K562 (cell line): ENCODE measurements around the gene APOA1. TPM values are rescaled to one million over a fixed set of nuclear protein-coding genes. Genes with fewer than 3 reads are reported as not detected.

ENCODE experiments used
- ATAC-seq: fragments of 200-7000 bp; cut with Tn5 transposase; 3 replicates; pipeline ENCODE4 v1.9.1; 2020; ENCODE audit warnings: moderate library complexity
- BruUV-seq: library from RNA; stranded (reverse); fragments of 400-500 nt; replicated peaks from 2 replicates; lab custom pipeline; 2021; lab: Mats Ljungman, UMichigan
- CTCF ChIA-PET: fragments of 300-600 bp; formaldehyde crosslinking; extraction: SDS; loops from one replicate; lab custom pipeline; 2021; ENCODE audit warnings: low intra/inter-chr PET ratio; lab: Yijun Ruan, JAX
- POLR2A ChIA-PET: fragments of 300-600, 350-650 bp; sonication (Branson Sonifier 250); formaldehyde crosslinking; extraction: SDS; loops from one replicate; lab custom pipeline; 2021; ENCODE audit warnings: antibody characterized with exemption, inconsistent platforms; lab: Yijun Ruan, JAX
- DNase-seq, 4 experiments: peaks; one replicate each; pipeline versions ENCODE4 v3.0.0 to v3.0.0-alpha.2; 2011 to 2018; ENCODE audit warnings: low spot score in 3 of 4, mixed read lengths in 3 of 4; ENCODE audit errors: extremely low read depth in 1 of 4
- FAIRE-seq: peaks from 2 replicates; lab custom pipeline; 2011; peaks lifted over from hg19 to GRCh38; lab: Jason Lieb, UNC
- H2AFZ ChIP-seq: 2 replicates; pipeline ENCODE4 v1.6.0; 2011; ENCODE audit warnings: low read depth, low read length, control low read depth, inconsistent platforms
- H3K27ac ChIP-seq: fragments of 200-600 bp; 3 replicates; pipeline ENCODE4 v1.8.0; 2011; ENCODE audit warnings: low read depth, mild to moderate bottlenecking, control low read depth, inconsistent platforms, low read length, moderate library complexity, mixed read lengths; ENCODE audit errors: extremely low read depth
- H3K27me3 ChIP-seq, 2 experiments: fragments of 300-600 bp in 1 of 2; 2 replicates in 1 of 2; 3 replicates in 1 of 2; pipeline versions ENCODE4 v1.6.0 to v1.8.0; 2011; ENCODE audit warnings: inconsistent platforms in 2 of 2, low read length in 2 of 2, mild to moderate bottlenecking in 1 of 2, mixed read lengths in 1 of 2, moderate library complexity in 1 of 2; ENCODE audit not compliant: control insufficient read depth in 2 of 2, insufficient read depth in 2 of 2
- H3K36me3 ChIP-seq: fragments of 300-600 bp; 3 replicates; pipeline ENCODE4 v1.8.0; 2011; ENCODE audit warnings: mild to moderate bottlenecking, low read length, inconsistent platforms; ENCODE audit not compliant: control insufficient read depth, insufficient read depth
- H3K4me1 ChIP-seq, 2 experiments: fragments of 200-600 bp in 1 of 2; replicated peaks in 1 of 2; 2 replicates in 1 of 2; 3 replicates in 1 of 2; pipeline versions ENCODE4 v1.5.1 to v1.8.0; 2011; ENCODE audit warnings: inconsistent platforms in 2 of 2, low read length in 2 of 2, mild to moderate bottlenecking in 1 of 2, mixed read lengths in 1 of 2, moderate library complexity in 1 of 2; ENCODE audit not compliant: control insufficient read depth in 2 of 2, insufficient read depth in 2 of 2
- H3K4me2 ChIP-seq: 2 replicates; pipeline ENCODE4 v1.6.1; 2011; ENCODE audit warnings: low read length, control low read depth, inconsistent platforms, mixed read lengths; ENCODE audit not compliant: insufficient read depth
- H3K4me3 ChIP-seq: fragments of 200-600 bp; sonication (generic), shearing (Covaris generic); 2 replicates; pipeline ENCODE4 v1.5.1; 2016; ENCODE audit warnings: control low read depth, inconsistent platforms
- H3K79me2 ChIP-seq: fragments of 200-600 bp; 3 replicates; pipeline ENCODE4 v1.8.0; 2011; ENCODE audit warnings: low read length, inconsistent platforms; ENCODE audit not compliant: control insufficient read depth, insufficient read depth
- H3K9ac ChIP-seq, 2 experiments: 2 replicates each; pipeline versions ENCODE4 v1.6.0 to v1.6.1; 2011; ENCODE audit warnings: low read depth in 2 of 2, low read length in 2 of 2, control low read depth in 1 of 2, inconsistent platforms in 1 of 2, mild to moderate bottlenecking in 1 of 2, mixed read lengths in 1 of 2; ENCODE audit not compliant: insufficient read depth in 1 of 2
- H3K9me1 ChIP-seq: one replicate; pipeline ENCODE4 v1.6.0; 2011; ENCODE audit warnings: inconsistent platforms, mild to moderate bottlenecking, low read length, moderate library complexity; ENCODE audit not compliant: control insufficient read depth, insufficient read depth
- H3K9me3 ChIP-seq: replicated peaks from 2 replicates; pipeline ENCODE4 v1.5.1; 2011; ENCODE audit warnings: low read depth, low read length, inconsistent platforms; ENCODE audit not compliant: control insufficient read depth, insufficient read depth
- H4K20me1 ChIP-seq: replicated peaks from 2 replicates; pipeline ENCODE4 v1.6.1; 2011; ENCODE audit warnings: low read length, inconsistent platforms, mixed read lengths; ENCODE audit not compliant: control insufficient read depth, insufficient read depth
- HDAC8 ChIP-seq: fragments of 450-650 bp; IDR thresholded peaks from 2 replicates; pipeline ENCODE4 v1.6.1; 2016; ENCODE audit warnings: mild to moderate bottlenecking, missing genetic modification characterization, moderate library complexity, missing compliant biosample characterization
- ILK ChIP-seq: fragments of 450-650 bp; IDR thresholded peaks from 2 replicates; pipeline ENCODE4 v1.6.1; 2016; ENCODE audit warnings: missing genetic modification characterization, low read depth, mild to moderate bottlenecking, missing compliant biosample characterization, moderate library complexity, borderline replicate concordance
- MBD2 ChIP-seq: sonication (generic); IDR thresholded peaks from 2 replicates; pipeline ENCODE4 v1.6.1; 2016; ENCODE audit warnings: low read depth, borderline replicate concordance
- MED1 ChIP-seq: sonication (generic); formaldehyde crosslinking; IDR thresholded peaks from 2 replicates; pipeline ENCODE4 v1.8.1; 2023; ENCODE audit warnings: missing genetic modification reagents, borderline replicate concordance
- SAP30 ChIP-seq: fragments of 200-600 bp; sonication (generic); IDR thresholded peaks from 2 replicates; pipeline ENCODE4 v1.6.1; 2012; ENCODE audit warnings: borderline replicate concordance, low read depth, mild to moderate bottlenecking, moderate library complexity, low read length, control low read depth, inconsistent platforms; ENCODE audit not compliant: insufficient read depth, poor library complexity, severe bottlenecking
- SREBF2 ChIP-seq: sonication (generic); formaldehyde crosslinking; IDR thresholded peaks from 2 replicates; pipeline ENCODE4 v1.4.0; 2020; ENCODE audit warnings: mild to moderate bottlenecking, missing genetic modification reagents
- TCFL5 ChIP-seq: fragments of 250-450 bp; sonication (Bioruptor Pico); conservative IDR thresholded peaks from 2 replicates; pipeline ENCODE4 v1.6.1; 2021; ENCODE audit warnings: mild to moderate bottlenecking, moderate library complexity, matching md5 sums
- TRIM24 ChIP-seq, 2 experiments: fragments of 450-650 bp; IDR thresholded peaks; 2 replicates each; pipeline ENCODE4 v1.6.1; 2016
- ZNF766 ChIP-seq: fragments of 200-800 bp; sonication (Bioruptor generic); conservative IDR thresholded peaks from 2 replicates; pipeline ENCODE4 v1.6.1; 2016; ENCODE audit warnings: missing genetic modification characterization, missing compliant biosample characterization
- ZZZ3 ChIP-seq: fragments of 450-650 bp; IDR thresholded peaks from 2 replicates; pipeline ENCODE4 v1.6.1; 2016; ENCODE audit warnings: antibody characterized with exemption, mild to moderate bottlenecking, moderate library complexity
- whole genome bisulfite sequencing: fragments of 100-300 bp; shearing (Covaris generic); methylation state at CpG from one replicate; pipeline ENCODE4 v1.1.6; 2016; ENCODE audit warnings: low coverage, mixed read lengths; ENCODE audit not compliant: insufficient coverage; ENCODE audit errors: missing lambda C conversion rate; 5-methylcytosine and 5-hydroxymethylcytosine counted together
- in situ Hi-C: fragments of 300-500 bp; cut with MboI; formaldehyde crosslinking; loops from 4 replicates; pipeline ENCODE4 v1.15.0; 2018; ENCODE audit warnings: inconsistent platforms, mixed read lengths
- intact Hi-C: fragments of 100-400 bp; cut with micrococcal nuclease; formaldehyde crosslinking; loops from 2 replicates; pipeline ENCODE4 v1.14.2; 2022
- polyA plus RNA-seq, 8 experiments: library from polyadenylated mRNA; depleted of rRNA in 4 of 8; stranded (reverse) in 5 of 8; unstranded in 3 of 8; fragments of >200 nt; fragmentation: Nextera tagmentation in 2 of 8; fragmentation: Illumina TruSeq in 1 of 8; extraction: Ambion mirVana in 2 of 8; extraction: Trizol in 1 of 8; gene quantifications; 2 replicates each; pipeline versions ENCODE4 v1.2.1 to v1.2.3, GENCODE V29; 2011 to 2014; ENCODE audit warnings: inconsistent platforms in 1 of 8, missing spikeins in 1 of 8
- total RNA-seq, 7 experiments: library from RNA; depleted of rRNA in 6 of 7; stranded (reverse); fragments of >200 nt in 6 of 7; fragmentation: Illumina TruSeq in 2 of 7; extraction: Trizol in 2 of 7; gene quantifications; 2 replicates each; pipeline versions ENCODE4 v1.2.1 to v1.2.3, GENCODE V29; 2011 to 2021; ENCODE audit warnings: low replicate concordance in 1 of 7
- TF ChIP-seq, protein P1 (sequence below): IDR thresholded peaks from 3 replicates; pipeline ENCODE4 v1.6.1; 2011; ENCODE audit warnings: borderline replicate concordance, mild to moderate bottlenecking, moderate library complexity; ENCODE audit not compliant: insufficient read length; ENCODE audit errors: extremely low read depth
- TF ChIP-seq, protein P2 (sequence below), 2 experiments: fragments of 250-450 bp in 1 of 2; fragments of 450-650 bp in 1 of 2; sonication (Bioruptor Pico) in 1 of 2; IDR thresholded peaks; 2 replicates each; pipeline versions ENCODE4 v1.6.1 to v1.8.0; 2016 to 2021; ENCODE audit warnings: mild to moderate bottlenecking in 2 of 2, moderate library complexity in 2 of 2, missing compliant biosample characterization in 1 of 2, missing genetic modification characterization in 1 of 2
- TF ChIP-seq, protein P3 (sequence below), 2 experiments: fragments of 150-350 bp in 1 of 2; IDR thresholded peaks; 2 replicates each; pipeline ENCODE4 v1.6.1; 2012 to 2016; ENCODE audit warnings: low read depth in 2 of 2, low read length in 2 of 2, mild to moderate bottlenecking in 1 of 2, moderate library complexity in 1 of 2

Gene APOA1
- total and polyA plus RNA-seq, 9 of the 15 experiments (the other 6 are each of a cell fraction or from before 2014, with no cell fraction given): 1.8 TPM; not detected in 8

DNA sequence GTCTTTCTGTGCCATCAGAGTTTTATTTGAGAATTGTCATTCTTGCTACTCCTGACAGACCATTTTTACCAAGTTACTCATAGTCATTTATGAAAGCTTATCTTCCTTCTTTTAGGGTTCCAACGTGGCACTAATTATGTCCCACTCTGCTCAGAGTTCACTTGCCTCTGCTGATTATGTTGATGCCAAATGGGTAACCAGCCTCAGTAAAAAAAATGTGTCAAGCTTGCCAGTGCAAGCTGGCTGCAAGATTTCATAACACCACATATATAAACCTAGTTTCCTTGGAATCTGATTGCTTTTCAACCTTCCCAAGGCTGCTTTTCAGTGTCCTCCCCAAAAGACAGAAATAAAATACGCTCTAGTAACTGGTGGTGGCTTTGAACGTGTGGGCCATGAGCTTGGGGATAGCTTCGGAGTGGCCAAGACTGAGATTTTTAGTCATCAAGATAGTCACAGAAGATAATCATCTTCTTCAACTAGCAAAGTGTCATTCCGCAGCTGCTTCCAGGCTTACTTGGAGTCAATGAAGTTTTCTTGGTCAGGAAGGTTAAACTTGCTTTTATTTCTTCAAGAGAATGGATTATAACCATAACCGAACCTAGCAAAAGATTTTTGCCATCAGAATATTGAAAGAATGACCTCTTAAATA lies 29.5 kb upstream of the APOA1 start:
- Histone ChIP-seq H3K9ac (no peak overlapping the region), H4K20me1 (no peaks in the 10 kb centered on the region), H3K27me3 (no peaks in the 10 kb centered on the region)
- TF ChIP-seq MED1 (CRISPR knock-in tag) (no peak), ILK (tag) (no peak), SAP30 (no peak), SREBF2 (no peak), ZZZ3 (no peak), MBD2 (no peak), TRIM24 (IDR thresholded peaks at IDR 0.05) (no peak), ZNF766 (no peak), TCFL5 (CRISPR knock-in tag) (no peak), HDAC8 (tag) (no peak)
- TF ChIP-seq, protein P1, sequence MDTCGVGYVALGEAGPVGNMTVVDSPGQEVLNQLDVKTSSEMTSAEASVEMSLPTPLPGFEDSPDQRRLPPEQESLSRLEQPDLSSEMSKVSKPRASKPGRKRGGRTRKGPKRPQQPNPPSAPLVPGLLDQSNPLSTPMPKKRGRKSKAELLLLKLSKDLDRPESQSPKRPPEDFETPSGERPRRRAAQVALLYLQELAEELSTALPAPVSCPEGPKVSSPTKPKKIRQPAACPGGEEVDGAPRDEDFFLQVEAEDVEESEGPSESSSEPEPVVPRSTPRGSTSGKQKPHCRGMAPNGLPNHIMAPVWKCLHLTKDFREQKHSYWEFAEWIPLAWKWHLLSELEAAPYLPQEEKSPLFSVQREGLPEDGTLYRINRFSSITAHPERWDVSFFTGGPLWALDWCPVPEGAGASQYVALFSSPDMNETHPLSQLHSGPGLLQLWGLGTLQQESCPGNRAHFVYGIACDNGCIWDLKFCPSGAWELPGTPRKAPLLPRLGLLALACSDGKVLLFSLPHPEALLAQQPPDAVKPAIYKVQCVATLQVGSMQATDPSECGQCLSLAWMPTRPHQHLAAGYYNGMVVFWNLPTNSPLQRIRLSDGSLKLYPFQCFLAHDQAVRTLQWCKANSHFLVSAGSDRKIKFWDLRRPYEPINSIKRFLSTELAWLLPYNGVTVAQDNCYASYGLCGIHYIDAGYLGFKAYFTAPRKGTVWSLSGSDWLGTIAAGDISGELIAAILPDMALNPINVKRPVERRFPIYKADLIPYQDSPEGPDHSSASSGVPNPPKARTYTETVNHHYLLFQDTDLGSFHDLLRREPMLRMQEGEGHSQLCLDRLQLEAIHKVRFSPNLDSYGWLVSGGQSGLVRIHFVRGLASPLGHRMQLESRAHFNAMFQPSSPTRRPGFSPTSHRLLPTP: no peak
- TF ChIP-seq, protein P2, sequence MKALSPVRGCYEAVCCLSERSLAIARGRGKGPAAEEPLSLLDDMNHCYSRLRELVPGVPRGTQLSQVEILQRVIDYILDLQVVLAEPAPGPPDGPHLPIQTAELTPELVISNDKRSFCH (CRISPR knock-in tag; IDR thresholded peaks at IDR 0.05): no peak
- TF ChIP-seq, protein P2 (tag; IDR thresholded peaks at IDR 0.05): no peak
- TF ChIP-seq, protein P3, sequence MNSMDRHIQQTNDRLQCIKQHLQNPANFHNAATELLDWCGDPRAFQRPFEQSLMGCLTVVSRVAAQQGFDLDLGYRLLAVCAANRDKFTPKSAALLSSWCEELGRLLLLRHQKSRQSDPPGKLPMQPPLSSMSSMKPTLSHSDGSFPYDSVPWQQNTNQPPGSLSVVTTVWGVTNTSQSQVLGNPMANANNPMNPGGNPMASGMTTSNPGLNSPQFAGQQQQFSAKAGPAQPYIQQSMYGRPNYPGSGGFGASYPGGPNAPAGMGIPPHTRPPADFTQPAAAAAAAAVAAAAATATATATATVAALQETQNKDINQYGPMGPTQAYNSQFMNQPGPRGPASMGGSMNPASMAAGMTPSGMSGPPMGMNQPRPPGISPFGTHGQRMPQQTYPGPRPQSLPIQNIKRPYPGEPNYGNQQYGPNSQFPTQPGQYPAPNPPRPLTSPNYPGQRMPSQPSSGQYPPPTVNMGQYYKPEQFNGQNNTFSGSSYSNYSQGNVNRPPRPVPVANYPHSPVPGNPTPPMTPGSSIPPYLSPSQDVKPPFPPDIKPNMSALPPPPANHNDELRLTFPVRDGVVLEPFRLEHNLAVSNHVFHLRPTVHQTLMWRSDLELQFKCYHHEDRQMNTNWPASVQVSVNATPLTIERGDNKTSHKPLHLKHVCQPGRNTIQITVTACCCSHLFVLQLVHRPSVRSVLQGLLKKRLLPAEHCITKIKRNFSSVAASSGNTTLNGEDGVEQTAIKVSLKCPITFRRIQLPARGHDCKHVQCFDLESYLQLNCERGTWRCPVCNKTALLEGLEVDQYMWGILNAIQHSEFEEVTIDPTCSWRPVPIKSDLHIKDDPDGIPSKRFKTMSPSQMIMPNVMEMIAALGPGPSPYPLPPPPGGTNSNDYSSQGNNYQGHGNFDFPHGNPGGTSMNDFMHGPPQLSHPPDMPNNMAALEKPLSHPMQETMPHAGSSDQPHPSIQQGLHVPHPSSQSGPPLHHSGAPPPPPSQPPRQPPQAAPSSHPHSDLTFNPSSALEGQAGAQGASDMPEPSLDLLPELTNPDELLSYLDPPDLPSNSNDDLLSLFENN (IDR thresholded peaks at IDR 0.05; ENCODE audit: low read depth in 2 of 2, low read length in 2 of 2): no peak
- TF ChIP-seq, all 486 proteins: peak for 0
- Histone ChIP-seq H3K9me1 (no peaks in the 10 kb centered on the region), H2AFZ (no peak overlapping the region), H3K4me1 (no peaks in the 10 kb centered on the region), H3K79me2 (no peaks in the 10 kb centered on the region), H3K27ac (no peak overlapping the region), H3K4me3 (no peak overlapping the region), H3K36me3 (peaks cover 85% of the 10 kb centered on the region), H3K9me3 (no peaks in the 10 kb centered on the region), H3K4me2 (no peak overlapping the region)
- 80% methylated on average over 6 of the region's 6 CpGs for WGBS
- no peak for FAIRE-seq
- intact Hi-C loops: no loop called here
- no TSS peak for BruUV-seq
- ChIA-PET POLR2A (interaction anchor here (0.5 kb wide), 1 partner anchor 38 kb away, joined by 3 read pairs; no protein-coding TSS in a partner anchor), CTCF (no interaction called here)
- in situ Hi-C loops: no loop called here
- no peak for ATAC-seq
- no peak for DNase-seq
